Gastrocnemius medialis (tissue), 4 donors: ENCODE data around the gene AFF1.

Experiments
- CTCF ChIP-seq, 5 experiments: fragments of 450-650 bp in 3 of 5; fragments of 200-600 bp in 2 of 5; sonication (generic) in 2 of 5; IDR thresholded peaks in 4 of 5; conservative IDR thresholded peaks in 1 of 5; 1 replicate in 4 of 5; 2 replicates in 1 of 5; pipeline ENCODE4 v1.5.1; 2016 to 2019; ENCODE audit warnings: antibody characterized with exemption in 5 of 5, mild to moderate bottlenecking in 3 of 5, moderate library complexity in 3 of 5
- POLR2A ChIP-seq, 2 donors: fragments of 450-650 bp; IDR thresholded peaks; one replicate each; pipeline ENCODE4 v1.6.1; 2017; ENCODE audit warnings: antibody characterized with exemption in 2 of 2, mild to moderate bottlenecking in 2 of 2, moderate library complexity in 2 of 2

- TF ChIP-seq CTCF (IDR thresholded peaks at IDR 0.05 in 4 of 5, conservative IDR thresholded peaks at IDR 0.05 in 1 of 5) (no peak), POLR2A (IDR thresholded peaks at IDR 0.05) (no peak)
Observed at GRCh38 chr4:87153078-87153870, 218.5 kb downstream of the AFF1 start.
